ENCODE measurements around the gene MLX.
"Not testable (repeated sequence)": the region's sequence is repeated elsewhere in the genome, so short reads cannot be mapped to it uniquely, and the experiment has no call there.

MLX gene

DNA sequence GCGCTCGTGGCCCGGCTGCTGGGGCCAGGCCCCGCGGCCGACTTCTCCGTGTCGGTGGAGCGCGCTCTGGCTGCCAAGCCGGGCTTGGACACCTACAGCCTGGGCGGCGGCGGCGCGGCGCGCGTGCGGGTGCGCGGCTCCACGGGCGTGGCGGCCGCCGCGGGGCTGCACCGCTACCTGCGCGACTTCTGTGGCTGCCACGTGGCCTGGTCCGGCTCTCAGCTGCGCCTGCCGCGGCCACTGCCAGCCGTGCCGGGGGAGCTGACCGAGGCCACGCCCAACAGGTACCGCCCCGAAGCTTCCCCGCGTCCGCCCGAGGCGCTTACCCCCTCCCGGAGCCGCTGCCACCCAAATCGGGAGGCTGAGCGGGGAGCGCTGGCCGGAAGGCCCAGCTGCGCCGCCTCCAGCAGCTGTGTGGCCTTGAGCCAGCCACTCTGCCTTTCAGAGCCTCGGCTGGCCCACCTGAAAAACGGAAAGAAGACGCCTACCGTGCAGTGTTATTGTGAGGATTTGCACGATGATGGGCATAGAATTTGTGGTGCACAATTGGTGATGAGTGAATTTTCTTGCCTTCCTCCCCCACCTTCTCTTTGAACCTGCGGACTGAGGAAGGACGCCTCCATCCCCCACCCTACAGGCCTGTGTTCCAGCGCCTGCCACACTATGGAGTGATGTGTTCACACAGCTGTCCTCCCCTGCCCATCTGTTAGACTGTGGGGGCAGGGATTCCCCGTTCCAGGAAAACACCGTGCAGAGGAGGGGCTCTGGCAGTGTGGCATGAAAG, 30.3 kb upstream of the MLX start:
- Histone ChIP-seq H3K4me1 (ENCODE audit: control insufficient read depth, insufficient read depth, low read length) (peaks cover 14% of the 10 kb centered on the region), H3K27ac (ENCODE audit: insufficient read depth, low read depth, low read length, poor library complexity, severe bottlenecking) (peak overlapping the region; percentile 44)
- 1 to 2% methylated on average over 65 of the region's 65 CpGs for WGBS, 2 experiments

GRCh38 chr17:42537156-42537805, 29.6 kb upstream of the MLX start:
- Histone ChIP-seq H3K4me1 (ENCODE audit: control insufficient read depth, insufficient read depth, low read length) (peaks cover 14% of the 10 kb centered on the region), H3K27ac (ENCODE audit: insufficient read depth, low read depth, low read length, poor library complexity, severe bottlenecking) (no peak overlapping the region), H3K36me3 (ENCODE audit: control insufficient read depth, insufficient read depth, low read length) (peaks cover 10% of the 10 kb centered on the region), H3K4me3 (ENCODE audit: insufficient read depth, low read depth, low read length) (peak overlapping the region; percentile 63), H3K9me3 (ENCODE audit: control insufficient read depth, low read length) (no peaks in the 10 kb centered on the region), H3K27me3 (ENCODE audit: control insufficient read depth, insufficient read depth, low read length, poor library complexity, severe bottlenecking) (peaks cover 12% of the 10 kb centered on the region)
- 86 to 87% methylated on average over 31 of the region's 31 CpGs for WGBS, 2 experiments

More for the DNA sequence above, 30.3 kb upstream of the MLX start:
- peak overlapping the region; percentile 63 for H3K4me3 ChIP-seq (ENCODE audit: insufficient read depth, low read depth, low read length)
- H3K9me3 ChIP-seq (ENCODE audit: control insufficient read depth, low read length), result no peaks in the 10 kb centered on the region
- H3K27me3 ChIP-seq (ENCODE audit: control insufficient read depth, insufficient read depth, low read length, poor library complexity, severe bottlenecking), result peaks cover 19% of the 10 kb centered on the region
- H3K36me3 ChIP-seq (ENCODE audit: control insufficient read depth, insufficient read depth, low read length), result peaks cover 10% of the 10 kb centered on the region

DNA sequence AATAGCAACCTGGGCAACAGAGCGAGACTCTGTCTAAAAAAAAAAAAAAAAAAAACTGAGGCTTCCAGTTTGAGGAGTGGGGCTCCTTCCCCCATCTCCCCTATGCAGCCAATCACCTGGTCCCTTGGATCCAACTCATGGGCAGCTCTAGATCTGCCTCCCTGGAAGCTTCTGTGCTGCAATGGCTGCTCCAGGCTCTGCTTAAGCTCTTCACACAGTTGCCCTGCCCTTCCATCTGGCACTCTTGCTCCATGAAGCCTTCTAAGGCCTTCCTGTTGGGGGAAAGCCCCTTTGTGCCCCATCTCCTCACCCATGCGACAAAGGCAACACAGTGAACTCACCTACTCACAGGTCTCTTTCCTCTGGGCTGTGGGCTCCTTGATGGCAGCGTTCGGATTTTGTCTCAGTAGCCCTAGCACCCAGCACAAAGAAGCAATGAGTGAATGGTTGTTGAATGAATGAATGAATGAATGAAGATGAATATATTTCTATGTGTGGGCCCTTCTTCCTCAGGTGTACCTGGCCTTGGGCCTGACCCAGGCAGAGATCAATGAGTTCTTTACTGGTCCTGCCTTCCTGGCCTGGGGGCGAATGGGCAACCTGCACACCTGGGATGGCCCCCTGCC, 29.0 kb upstream of the MLX start:
- Histone ChIP-seq H3K27ac (ENCODE audit: insufficient read depth, low read depth, low read length, poor library complexity, severe bottlenecking) (no peak overlapping the region), H3K36me3 (ENCODE audit: control insufficient read depth, insufficient read depth, low read length) (peaks cover 10% of the 10 kb centered on the region), H3K27me3 (ENCODE audit: control insufficient read depth, insufficient read depth, low read length, poor library complexity, severe bottlenecking) (peaks cover 6% of the 10 kb centered on the region), H3K4me1 (ENCODE audit: control insufficient read depth, insufficient read depth, low read length) (peaks cover 14% of the 10 kb centered on the region), H3K9me3 (ENCODE audit: control insufficient read depth, low read length) (no peaks in the 10 kb centered on the region), H3K4me3 (ENCODE audit: insufficient read depth, low read depth, low read length) (no peak overlapping the region)
- 93 to 96% methylated on average over 5 of the region's 5 CpGs for WGBS, 2 experiments

DNA sequence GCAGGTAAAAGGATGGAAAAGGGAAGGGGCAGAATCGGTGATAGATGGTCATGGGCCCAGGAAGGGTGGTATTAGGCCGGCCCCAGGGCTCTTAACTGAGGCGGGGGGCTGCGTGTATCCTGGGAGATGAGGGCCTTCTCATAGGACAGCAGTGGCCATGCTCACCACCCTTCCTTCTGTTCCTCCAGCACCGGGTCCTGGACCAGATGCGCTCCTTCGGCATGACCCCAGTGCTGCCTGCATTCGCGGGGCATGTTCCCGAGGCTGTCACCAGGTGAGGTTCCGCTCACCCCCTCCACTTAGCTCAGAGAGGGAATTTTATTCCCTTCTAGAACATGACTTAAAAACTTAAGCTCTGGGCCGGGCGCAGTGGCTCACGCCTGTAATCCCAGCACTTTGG, 28.4 kb upstream of the MLX start:
- Histone ChIP-seq H3K4me3 (ENCODE audit: insufficient read depth, low read depth, low read length) (no peak overlapping the region), H3K9me3 (ENCODE audit: control insufficient read depth, low read length) (no peaks in the 10 kb centered on the region), H3K27me3 (ENCODE audit: control insufficient read depth, insufficient read depth, low read length, poor library complexity, severe bottlenecking) (peaks cover 2% of the 10 kb centered on the region), H3K27ac (ENCODE audit: insufficient read depth, low read depth, low read length, poor library complexity, severe bottlenecking) (no peak overlapping the region), H3K36me3 (ENCODE audit: control insufficient read depth, insufficient read depth, low read length) (peaks cover 14% of the 10 kb centered on the region), H3K4me1 (ENCODE audit: control insufficient read depth, insufficient read depth, low read length) (peaks cover 14% of the 10 kb centered on the region)
- WGBS, 2 experiments, result 86 to 96% methylated on average over 14 of the region's 14 CpGs

DNA sequence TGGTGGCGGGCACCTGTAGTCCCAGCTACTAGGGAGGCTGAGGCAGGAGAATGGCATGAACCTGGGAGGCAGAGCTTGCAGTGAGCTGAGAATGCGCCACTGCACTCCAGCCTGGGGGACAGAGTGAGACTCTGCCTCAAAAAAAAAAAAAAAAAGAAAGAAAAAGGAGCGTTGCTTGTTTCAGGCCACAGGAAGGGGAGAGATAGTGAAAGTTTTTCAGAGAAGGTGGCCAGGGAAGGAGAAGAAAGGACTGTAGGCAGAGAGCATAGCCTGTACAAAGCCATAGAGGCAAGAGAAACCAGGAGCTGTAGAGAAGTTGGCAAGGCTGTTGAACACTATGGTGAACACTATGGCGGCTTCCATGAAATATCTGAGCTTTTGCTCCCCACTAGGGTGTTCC, 26.3 kb upstream of the MLX start:
- peaks cover 14% of the 10 kb centered on the region for H3K36me3 ChIP-seq (ENCODE audit: control insufficient read depth, insufficient read depth, low read length)
- not testable (repeated sequence) for H3K9me3 ChIP-seq (ENCODE audit: control insufficient read depth, low read length); H3K4me3 ChIP-seq (ENCODE audit: insufficient read depth, low read depth, low read length); H3K27me3 ChIP-seq (ENCODE audit: control insufficient read depth, insufficient read depth, low read length, poor library complexity, severe bottlenecking); H3K27ac ChIP-seq (ENCODE audit: insufficient read depth, low read depth, low read length, poor library complexity, severe bottlenecking)
- 92 to 95% methylated on average over 4 of the region's 4 CpGs for WGBS, 2 experiments
- peaks cover 10% of the 10 kb centered on the region for H3K4me1 ChIP-seq (ENCODE audit: control insufficient read depth, insufficient read depth, low read length)

DNA sequence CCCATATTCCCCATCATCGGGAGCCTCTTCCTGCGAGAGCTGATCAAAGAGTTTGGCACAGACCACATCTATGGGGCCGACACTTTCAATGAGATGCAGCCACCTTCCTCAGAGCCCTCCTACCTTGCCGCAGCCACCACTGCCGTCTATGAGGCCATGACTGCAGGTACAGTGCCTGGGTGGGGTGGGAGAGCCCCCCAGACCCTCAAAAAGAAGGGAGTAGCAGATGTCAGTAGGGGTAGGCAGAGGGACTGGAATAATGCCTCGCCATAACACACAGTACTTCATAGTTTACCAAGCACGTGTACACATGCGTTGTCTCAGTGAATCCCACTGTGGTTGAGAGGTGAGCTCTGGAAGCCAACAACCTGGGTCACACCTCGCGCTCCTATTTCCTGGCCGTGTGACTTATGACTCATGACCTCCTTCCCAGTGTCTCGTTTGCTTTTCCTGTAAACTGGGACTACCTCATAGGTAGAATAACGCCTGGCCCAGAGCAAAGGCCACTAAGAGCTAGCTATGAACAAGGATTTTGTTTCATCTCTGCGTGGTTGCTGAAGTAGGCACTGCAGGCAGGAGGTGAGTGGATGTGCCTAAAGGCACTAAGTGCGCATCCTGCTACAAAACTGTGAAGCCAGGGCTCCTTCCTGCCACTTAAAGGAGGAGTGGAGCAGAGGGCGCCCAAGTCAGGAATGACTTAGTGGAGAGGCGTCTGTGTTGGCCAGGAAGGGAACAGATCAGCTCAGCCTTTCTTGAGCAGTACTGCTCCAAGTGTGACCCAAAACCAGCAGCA, 25.7 kb upstream of the MLX start:
- no peaks in the 10 kb centered on the region for H3K9me3 ChIP-seq (ENCODE audit: control insufficient read depth, low read length)
- no peak overlapping the region for H3K4me3 ChIP-seq (ENCODE audit: insufficient read depth, low read depth, low read length)
- H3K27me3 ChIP-seq (ENCODE audit: control insufficient read depth, insufficient read depth, low read length, poor library complexity, severe bottlenecking), result no peaks in the 10 kb centered on the region
- H3K36me3 ChIP-seq (ENCODE audit: control insufficient read depth, insufficient read depth, low read length), result peaks cover 14% of the 10 kb centered on the region
- H3K27ac ChIP-seq (ENCODE audit: insufficient read depth, low read depth, low read length, poor library complexity, severe bottlenecking), result no peak overlapping the region
- WGBS, 2 experiments, result 93 to 95% methylated on average over 17 of the region's 17 CpGs
- H3K4me1 ChIP-seq (ENCODE audit: control insufficient read depth, insufficient read depth, low read length), result peaks cover 8% of the 10 kb centered on the region

DNA sequence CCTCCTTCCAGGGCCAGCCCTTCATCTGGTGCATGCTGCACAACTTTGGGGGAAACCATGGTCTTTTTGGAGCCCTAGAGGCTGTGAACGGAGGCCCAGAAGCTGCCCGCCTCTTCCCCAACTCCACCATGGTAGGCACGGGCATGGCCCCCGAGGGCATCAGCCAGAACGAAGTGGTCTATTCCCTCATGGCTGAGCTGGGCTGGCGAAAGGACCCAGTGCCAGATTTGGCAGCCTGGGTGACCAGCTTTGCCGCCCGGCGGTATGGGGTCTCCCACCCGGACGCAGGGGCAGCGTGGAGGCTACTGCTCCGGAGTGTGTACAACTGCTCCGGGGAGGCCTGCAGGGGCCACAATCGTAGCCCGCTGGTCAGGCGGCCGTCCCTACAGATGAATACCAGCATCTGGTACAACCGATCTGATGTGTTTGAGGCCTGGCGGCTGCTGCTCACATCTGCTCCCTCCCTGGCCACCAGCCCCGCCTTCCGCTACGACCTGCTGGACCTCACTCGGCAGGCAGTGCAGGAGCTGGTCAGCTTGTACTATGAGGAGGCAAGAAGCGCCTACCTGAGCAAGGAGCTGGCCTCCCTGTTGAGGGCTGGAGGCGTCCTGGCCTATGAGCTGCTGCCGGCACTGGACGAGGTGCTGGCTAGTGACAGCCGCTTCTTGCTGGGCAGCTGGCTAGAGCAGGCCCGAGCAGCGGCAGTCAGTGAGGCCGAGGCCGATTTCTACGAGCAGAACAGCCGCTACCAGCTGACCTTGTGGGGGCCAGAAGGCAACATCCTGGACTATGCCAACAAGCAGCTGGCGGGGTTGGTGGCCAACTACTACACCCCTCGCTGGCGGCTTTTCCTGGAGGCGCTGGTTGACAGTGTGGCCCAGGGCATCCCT, 23.5 kb upstream of the MLX start:
- no peaks in the 10 kb centered on the region for H3K27me3 ChIP-seq (ENCODE audit: control insufficient read depth, insufficient read depth, low read length, poor library complexity, severe bottlenecking)
- H3K27ac ChIP-seq (ENCODE audit: insufficient read depth, low read depth, low read length, poor library complexity, severe bottlenecking), result no peak overlapping the region
- no peaks in the 10 kb centered on the region for H3K9me3 ChIP-seq (ENCODE audit: control insufficient read depth, low read length)
- H3K4me3 ChIP-seq (ENCODE audit: insufficient read depth, low read depth, low read length), result no peak overlapping the region
- H3K36me3 ChIP-seq (ENCODE audit: control insufficient read depth, insufficient read depth, low read length), result peaks cover 14% of the 10 kb centered on the region
- WGBS, 2 experiments, result 95% methylated on average over 39 of the region's 39 CpGs
- H3K4me1 ChIP-seq (ENCODE audit: control insufficient read depth, insufficient read depth, low read length), result no peaks in the 10 kb centered on the region

DNA sequence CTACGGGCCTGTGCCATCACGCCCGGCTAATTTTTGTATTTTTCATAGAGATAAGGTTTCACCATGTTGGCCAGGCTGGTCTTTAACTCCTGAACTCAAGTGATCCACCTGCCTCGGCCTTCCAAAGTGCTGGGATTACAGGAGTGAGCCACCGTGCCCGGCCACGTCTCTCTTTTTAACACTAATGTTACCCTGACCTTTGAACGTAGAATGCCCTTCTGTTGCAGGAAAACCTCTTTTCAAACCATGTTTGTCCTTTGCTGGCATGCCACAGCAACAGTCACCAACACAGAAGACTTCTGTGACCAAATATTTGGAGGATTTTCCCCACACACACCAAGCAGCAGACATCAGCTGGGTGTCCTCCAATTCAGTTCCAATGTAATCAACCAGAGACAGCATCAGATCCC, 22.0 kb upstream of the MLX start:
- H3K27ac ChIP-seq (ENCODE audit: insufficient read depth, low read depth, low read length, poor library complexity, severe bottlenecking), result no peak overlapping the region
- WGBS, 2 experiments, result 74 to 76% methylated on average over 8 of the region's 8 CpGs
- H3K9me3 ChIP-seq (ENCODE audit: control insufficient read depth, low read length), result no peaks in the 10 kb centered on the region
- no peak overlapping the region for H3K4me3 ChIP-seq (ENCODE audit: insufficient read depth, low read depth, low read length)
- no peaks in the 10 kb centered on the region for H3K27me3 ChIP-seq (ENCODE audit: control insufficient read depth, insufficient read depth, low read length, poor library complexity, severe bottlenecking)
- peaks cover 9% of the 10 kb centered on the region for H3K36me3 ChIP-seq (ENCODE audit: control insufficient read depth, insufficient read depth, low read length)
- peaks cover 4% of the 10 kb centered on the region for H3K4me1 ChIP-seq (ENCODE audit: control insufficient read depth, insufficient read depth, low read length)

GRCh38 chr17:42545755-42546505, 21.0 kb upstream of the MLX start:
- H3K27me3 ChIP-seq (ENCODE audit: control insufficient read depth, insufficient read depth, low read length, poor library complexity, severe bottlenecking); H3K27ac ChIP-seq (ENCODE audit: insufficient read depth, low read depth, low read length, poor library complexity, severe bottlenecking); H3K4me1 ChIP-seq (ENCODE audit: control insufficient read depth, insufficient read depth, low read length); H3K36me3 ChIP-seq (ENCODE audit: control insufficient read depth, insufficient read depth, low read length); H3K4me3 ChIP-seq (ENCODE audit: insufficient read depth, low read depth, low read length); H3K9me3 ChIP-seq (ENCODE audit: control insufficient read depth, low read length): not testable (repeated sequence)
- 94% methylated on average over 6 to 8 of the region's 9 CpGs for WGBS, 2 experiments

Data from ectodermal cell (in vitro differentiated cells).